ENCODE measurements around the gene CERS1.
A peak's percentile ranks its signal among the peaks of the same experiment; 100 is the strongest.

The CERS1 gene

DNA sequence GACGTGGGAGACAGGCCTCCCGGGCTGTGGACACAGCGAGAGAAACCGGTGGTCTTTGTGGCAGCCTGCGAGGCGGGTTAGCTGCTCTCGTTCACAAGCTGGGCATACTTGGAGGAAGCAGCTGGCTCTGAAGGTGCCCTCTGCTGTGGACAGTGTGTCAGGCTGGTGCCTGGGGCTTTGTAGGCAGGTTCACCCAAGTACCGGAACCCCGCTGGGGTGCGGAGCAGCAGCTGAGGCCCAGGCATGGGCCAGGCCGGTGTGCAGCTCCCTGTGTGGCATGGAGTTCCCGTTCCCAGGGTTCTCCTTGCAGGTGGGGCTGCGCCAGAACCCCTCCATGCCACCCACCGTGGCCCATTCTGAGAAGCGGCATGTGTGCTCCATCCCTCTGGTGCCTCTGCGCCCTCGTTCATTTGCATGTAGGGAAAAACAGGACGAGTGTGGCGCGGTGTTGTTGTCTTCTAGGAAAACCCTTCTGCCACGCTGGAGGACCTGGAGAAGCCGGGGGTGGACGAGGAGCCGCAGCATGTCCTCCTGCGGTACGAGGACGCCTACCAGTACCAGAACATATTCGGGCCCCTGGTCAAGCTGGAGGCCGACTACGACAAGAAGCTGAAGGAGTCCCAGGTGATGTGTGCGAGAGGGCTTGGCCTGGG lies 44.2 kb downstream of the CERS1 start:
- TF ChIP-seq PAX5 (IDR thresholded peaks at IDR 0.05; ENCODE audit: insufficient read depth, low read length, severe bottlenecking), result no peak
- TF ChIP-seq POLR2AphosphoS5 (IDR thresholded peaks at IDR 0.05; ENCODE audit: low read depth, low read length), result no peak
- no peak for TF ChIP-seq TAF1 (IDR thresholded peaks at IDR 0.05; ENCODE audit: low read depth, low read length)
- no peak for TF ChIP-seq POLR2A (IDR thresholded peaks at IDR 0.05; ENCODE audit: low read depth, low read length)
- no peak for TF ChIP-seq SPI1 (IDR thresholded peaks at IDR 0.05; ENCODE audit: low read depth, low read length)
- no peak for TF ChIP-seq POU2F2 (IDR thresholded peaks at IDR 0.05; ENCODE audit: low read depth, low read length)
- FAIRE-seq, result no peak
- DNase-seq (ENCODE audit: insufficient read length, low spot score), result no peak

DNA sequence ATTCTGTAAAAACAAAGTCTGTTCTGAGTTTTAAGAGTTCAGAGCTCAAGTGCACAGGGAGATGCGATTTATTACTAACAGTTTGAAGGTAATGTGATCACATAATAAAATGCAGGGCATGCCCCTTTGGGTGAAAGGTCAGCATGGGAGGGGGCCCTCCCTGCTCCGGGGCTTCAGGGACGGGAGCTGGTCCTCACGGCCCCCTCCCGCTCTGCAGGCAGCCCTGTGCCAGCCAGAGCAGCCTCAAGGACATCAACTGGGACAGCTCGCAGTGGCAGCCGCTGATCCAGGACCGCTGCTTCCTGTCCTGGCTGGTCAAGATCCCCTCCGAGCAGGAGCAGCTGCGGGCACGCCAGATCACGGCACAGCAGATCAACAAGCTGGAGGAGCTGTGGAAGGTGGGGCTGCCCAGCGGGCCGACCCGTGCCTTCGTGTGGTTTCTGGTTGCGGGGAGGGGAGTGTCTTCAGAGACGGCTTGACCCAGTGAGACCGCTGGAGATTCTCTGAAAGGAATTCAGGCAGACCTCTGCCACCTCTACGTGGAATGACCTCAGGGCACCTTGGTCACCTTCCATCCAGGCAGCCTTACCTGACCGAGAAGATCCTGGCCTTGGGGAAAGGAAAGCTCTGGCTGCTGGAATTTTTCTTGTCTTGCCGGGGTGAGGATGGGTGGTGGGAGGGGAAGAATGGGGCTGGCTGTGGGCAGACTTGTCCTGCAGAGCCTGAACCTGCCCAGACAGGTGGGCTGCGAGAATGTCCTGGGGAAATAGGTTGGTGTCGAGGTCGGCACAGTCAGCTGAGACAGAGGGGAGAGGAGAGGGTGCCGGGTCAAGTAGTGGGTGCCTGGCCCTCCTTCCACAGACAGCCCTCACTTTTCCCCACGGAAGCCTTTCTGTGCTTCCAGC lies 45.2 kb downstream of the CERS1 start:
- DNase-seq (ENCODE audit: insufficient read length, low spot score) (no peak), FAIRE-seq (no peak)
- no peak for TF ChIP-seq TAF1 (IDR thresholded peaks at IDR 0.05; ENCODE audit: low read depth, low read length)

DNA sequence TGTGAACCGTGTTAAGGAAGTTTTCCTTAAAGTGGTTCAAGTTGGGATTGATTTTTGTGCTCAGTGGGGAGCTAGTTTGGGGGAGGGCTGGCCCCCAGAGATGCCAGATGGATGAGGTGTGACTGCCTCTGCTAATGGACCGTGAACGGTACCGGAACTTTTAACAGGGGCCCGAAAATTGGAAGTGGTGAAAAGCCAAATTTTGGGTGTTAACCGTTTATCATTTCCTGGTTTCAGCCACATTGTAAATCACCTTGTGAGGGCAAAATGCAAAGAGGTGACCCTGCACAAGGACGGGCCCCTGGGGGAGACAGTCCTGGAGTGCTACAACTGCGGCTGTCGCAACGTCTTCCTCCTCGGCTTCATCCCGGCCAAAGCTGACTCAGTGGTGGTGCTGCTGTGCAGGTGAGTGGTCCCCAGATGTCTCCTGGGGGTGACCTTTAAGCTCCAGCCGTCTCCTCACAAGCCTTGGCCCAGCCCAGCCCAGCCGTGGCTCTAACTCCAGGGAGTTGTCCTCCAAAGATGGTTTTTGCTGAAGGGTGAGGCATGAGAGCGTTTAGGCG lies 46.0 kb downstream of the CERS1 start:
- peak; percentile 62 for FAIRE-seq
- DNase-seq (ENCODE audit: insufficient read length, low spot score), result no peak
- TF ChIP-seq POLR2AphosphoS5 (IDR thresholded peaks at IDR 0.05; ENCODE audit: low read depth, low read length) (no peak), PAX5 (IDR thresholded peaks at IDR 0.05; ENCODE audit: insufficient read depth, low read length, severe bottlenecking) (peak; percentile 41), SPI1 (IDR thresholded peaks at IDR 0.05; ENCODE audit: low read depth, low read length) (no peak), TAF1 (IDR thresholded peaks at IDR 0.05; ENCODE audit: low read depth, low read length) (no peak), POU2F2 (IDR thresholded peaks at IDR 0.05; ENCODE audit: low read depth, low read length) (no peak)

DNA sequence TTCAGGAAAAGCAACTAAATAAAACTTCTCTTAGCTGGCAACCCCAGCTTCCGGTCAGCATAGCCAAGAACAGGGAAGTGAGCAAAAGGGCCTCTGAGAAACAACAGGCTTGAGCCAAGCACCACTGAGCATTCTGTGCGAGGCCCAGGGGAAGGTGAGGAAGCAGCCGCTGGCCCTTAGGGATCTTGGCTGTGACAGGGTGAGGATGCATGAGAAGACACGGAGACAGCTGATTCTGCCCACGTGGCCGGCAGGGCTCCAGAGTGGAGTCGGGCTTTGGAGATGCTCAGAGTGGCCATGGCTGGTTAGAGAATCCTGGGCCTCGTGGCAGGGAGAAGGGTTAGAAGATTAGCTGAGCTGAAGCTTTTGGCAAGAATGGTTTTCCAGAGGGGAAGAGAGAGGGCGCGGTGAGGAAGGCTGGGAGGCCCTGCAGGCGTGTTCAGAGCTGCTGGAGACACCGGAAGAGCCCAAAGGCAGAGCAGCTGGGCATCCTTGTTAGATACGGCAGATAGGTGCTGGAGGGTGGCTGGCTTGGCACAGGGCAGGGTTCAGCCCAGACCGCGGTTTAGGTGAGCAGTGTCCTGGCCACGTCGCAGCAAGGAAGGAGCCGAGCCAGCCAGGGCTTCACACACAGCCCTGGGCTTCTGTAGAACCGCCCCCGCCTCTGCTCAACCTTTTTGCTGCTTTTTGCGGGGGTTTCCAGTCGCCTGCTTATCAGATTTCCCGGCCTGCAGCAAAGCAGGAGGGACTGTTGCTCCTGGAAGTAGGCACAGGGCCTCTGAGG lies 46.9 kb downstream of the CERS1 start:
- DNase-seq (ENCODE audit: insufficient read length, low spot score), result no peak
- TF ChIP-seq SPI1 (IDR thresholded peaks at IDR 0.05; ENCODE audit: low read depth, low read length) (peak; percentile 73), POLR2A (IDR thresholded peaks at IDR 0.05; ENCODE audit: low read depth, low read length) (no peak)
- FAIRE-seq, result no peak

DNA sequence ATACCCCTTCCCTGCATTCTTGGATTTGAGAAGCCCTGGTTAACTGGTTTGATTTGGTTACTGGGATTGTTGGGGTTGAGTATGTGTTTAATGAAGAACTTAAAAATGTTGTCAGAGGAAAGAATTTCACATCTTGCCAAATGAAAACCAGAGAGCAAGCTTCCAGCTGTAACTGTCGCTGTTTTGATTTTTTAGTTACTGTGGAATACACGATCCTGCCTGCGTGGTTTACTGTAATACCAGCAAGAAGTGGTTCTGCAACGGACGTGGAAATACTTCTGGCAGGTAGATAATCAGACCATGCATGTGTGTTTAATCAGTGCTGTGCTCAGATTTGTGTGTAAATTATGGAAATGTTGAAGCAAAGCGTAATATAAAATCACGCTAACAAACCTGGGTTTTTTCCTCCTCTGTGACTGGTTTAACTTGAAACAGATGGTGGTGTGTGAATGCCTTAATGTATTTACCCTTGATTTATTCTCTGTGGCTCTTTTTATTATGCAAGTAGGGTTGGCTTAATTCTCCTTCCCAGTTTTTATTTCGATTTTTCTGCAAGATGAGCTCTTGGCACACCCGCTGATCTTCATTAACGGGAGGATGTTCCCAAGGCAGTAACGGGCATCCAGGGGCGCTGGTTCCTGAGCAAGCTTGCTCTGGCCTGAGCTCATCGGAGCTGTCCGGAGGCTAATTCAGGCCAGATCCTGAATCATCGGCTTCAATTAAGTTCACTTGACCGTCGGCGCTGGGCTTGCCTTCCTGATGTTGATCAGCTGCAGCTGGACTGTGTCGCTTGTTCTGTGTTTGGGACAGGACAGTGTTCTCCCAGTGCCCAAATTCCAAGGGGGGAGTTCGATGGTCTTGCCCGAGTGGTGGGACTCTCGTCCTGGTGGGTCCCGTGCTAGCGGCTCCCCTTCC lies 48.2 kb downstream of the CERS1 start:
- TF ChIP-seq SPI1 (IDR thresholded peaks at IDR 0.05; ENCODE audit: low read depth, low read length), result no peak
- TF ChIP-seq POU2F2 (IDR thresholded peaks at IDR 0.05; ENCODE audit: low read depth, low read length), result no peak
- no peak for TF ChIP-seq POLR2A (IDR thresholded peaks at IDR 0.05; ENCODE audit: low read depth, low read length)
- TF ChIP-seq POLR2AphosphoS5 (IDR thresholded peaks at IDR 0.05; ENCODE audit: low read depth, low read length), result no peak
- no peak for TF ChIP-seq TAF1 (IDR thresholded peaks at IDR 0.05; ENCODE audit: low read depth, low read length)
- no peak for TF ChIP-seq PAX5 (IDR thresholded peaks at IDR 0.05; ENCODE audit: insufficient read depth, low read length, severe bottlenecking)
- FAIRE-seq, result no peak
- DNase-seq (ENCODE audit: insufficient read length, low spot score), result no peak

DNA sequence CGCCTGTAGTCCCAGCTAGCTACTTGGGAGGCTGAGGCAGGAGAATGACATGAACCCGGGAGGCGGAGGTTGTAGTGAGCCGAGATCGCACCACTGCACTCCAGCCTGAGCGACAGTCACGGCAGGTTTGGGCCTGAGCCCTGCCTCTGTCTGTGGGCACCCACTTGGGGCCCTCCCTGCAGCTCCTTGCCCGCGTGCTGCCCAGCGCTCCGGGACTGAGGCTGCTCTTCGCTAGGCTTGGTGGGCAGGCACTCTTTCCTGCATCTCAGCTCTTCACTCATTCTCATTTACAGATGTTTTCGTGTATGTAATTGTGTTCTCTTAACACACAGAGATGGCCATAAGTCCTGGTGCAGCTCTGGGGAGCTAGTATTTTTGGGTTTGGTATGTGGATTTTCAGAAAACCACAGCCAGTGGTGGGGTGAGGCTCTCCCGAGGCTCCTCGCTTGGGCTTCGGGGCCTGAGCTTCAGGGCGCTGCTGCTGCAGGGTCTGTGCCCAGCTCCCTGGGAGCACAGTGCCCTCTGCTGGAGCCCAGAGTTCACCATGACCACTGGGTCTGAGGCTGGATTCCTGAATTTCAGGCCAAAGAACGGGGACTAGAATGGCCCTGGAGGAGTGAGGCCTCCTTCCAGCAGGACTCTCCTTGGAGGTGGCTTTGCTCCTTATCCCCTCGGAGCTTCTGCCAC lies 49.0 kb downstream of the CERS1 start:
- no peak for TF ChIP-seq POLR2AphosphoS5 (IDR thresholded peaks at IDR 0.05; ENCODE audit: low read depth, low read length)
- no peak for TF ChIP-seq POU2F2 (IDR thresholded peaks at IDR 0.05; ENCODE audit: low read depth, low read length)
- TF ChIP-seq POLR2A (IDR thresholded peaks at IDR 0.05; ENCODE audit: low read depth, low read length), result no peak
- no peak for TF ChIP-seq PAX5 (IDR thresholded peaks at IDR 0.05; ENCODE audit: insufficient read depth, low read length, severe bottlenecking)
- TF ChIP-seq TAF1 (IDR thresholded peaks at IDR 0.05; ENCODE audit: low read depth, low read length), result no peak
- TF ChIP-seq SPI1 (IDR thresholded peaks at IDR 0.05; ENCODE audit: low read depth, low read length), result no peak
- FAIRE-seq, result peak; percentile 67
- DNase-seq (ENCODE audit: insufficient read length, low spot score), result peak; percentile 66

GRCh38 chr19:18845961-18846360 lies 50.0 kb downstream of the CERS1 start:
- no peak for FAIRE-seq
- TF ChIP-seq POLR2AphosphoS5 (IDR thresholded peaks at IDR 0.05; ENCODE audit: low read depth, low read length) (no peak), POLR2A (IDR thresholded peaks at IDR 0.05; ENCODE audit: low read depth, low read length) (no peak), PAX5 (IDR thresholded peaks at IDR 0.05; ENCODE audit: insufficient read depth, low read length, severe bottlenecking) (no peak), TAF1 (IDR thresholded peaks at IDR 0.05; ENCODE audit: low read depth, low read length) (no peak), POU2F2 (IDR thresholded peaks at IDR 0.05; ENCODE audit: low read depth, low read length) (no peak), SPI1 (IDR thresholded peaks at IDR 0.05; ENCODE audit: low read depth, low read length) (no peak)
- DNase-seq (ENCODE audit: insufficient read length, low spot score), result no peak

DNA sequence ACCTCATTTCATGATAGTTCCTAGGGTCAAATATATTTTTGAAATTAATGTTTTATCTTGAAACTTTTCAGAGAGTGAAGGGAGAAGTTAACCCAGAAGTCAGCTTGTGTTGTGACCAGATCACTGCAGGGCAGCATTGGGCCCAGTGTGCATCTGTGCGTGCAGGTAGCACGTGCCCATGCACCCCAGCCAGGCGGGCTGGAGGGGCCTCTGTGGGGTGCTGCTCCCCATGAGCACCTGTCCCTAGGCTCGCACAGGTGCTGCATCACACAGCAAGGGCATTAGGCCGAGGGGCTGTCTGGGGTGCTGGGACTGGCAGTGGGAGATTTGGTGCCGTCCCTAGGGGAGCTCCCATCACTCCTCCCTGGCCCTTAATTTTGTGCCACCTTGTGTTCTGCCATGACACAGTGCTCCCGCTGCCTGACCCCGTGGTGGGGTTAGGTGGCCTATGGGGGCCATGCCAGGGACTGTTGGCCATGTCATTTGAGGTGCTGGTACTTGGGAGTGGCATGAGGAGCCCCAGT lies 51.1 kb downstream of the CERS1 start:
- TF ChIP-seq SPI1 (IDR thresholded peaks at IDR 0.05; ENCODE audit: low read depth, low read length), result no peak
- TF ChIP-seq PAX5 (IDR thresholded peaks at IDR 0.05; ENCODE audit: insufficient read depth, low read length, severe bottlenecking), result no peak
- no peak for TF ChIP-seq POLR2AphosphoS5 (IDR thresholded peaks at IDR 0.05; ENCODE audit: low read depth, low read length)
- TF ChIP-seq POLR2A (IDR thresholded peaks at IDR 0.05; ENCODE audit: low read depth, low read length), result no peak
- TF ChIP-seq TAF1 (IDR thresholded peaks at IDR 0.05; ENCODE audit: low read depth, low read length), result no peak
- TF ChIP-seq POU2F2 (IDR thresholded peaks at IDR 0.05; ENCODE audit: low read depth, low read length), result no peak
- FAIRE-seq (no peak), DNase-seq (ENCODE audit: insufficient read length, low spot score) (no peak)
